Measurements from ENCODE around the gene DLD. TPM values are rescaled to one million over a fixed set of nuclear protein-coding genes. Genes with fewer than 3 reads are reported as not detected.

Gene DLD
- total and polyA plus RNA-seq, 2 of the 13 experiments (the other 11 are each of a cell fraction or from before 2014, with no cell fraction given), result 56.8 to 95.2 TPM

DNA sequence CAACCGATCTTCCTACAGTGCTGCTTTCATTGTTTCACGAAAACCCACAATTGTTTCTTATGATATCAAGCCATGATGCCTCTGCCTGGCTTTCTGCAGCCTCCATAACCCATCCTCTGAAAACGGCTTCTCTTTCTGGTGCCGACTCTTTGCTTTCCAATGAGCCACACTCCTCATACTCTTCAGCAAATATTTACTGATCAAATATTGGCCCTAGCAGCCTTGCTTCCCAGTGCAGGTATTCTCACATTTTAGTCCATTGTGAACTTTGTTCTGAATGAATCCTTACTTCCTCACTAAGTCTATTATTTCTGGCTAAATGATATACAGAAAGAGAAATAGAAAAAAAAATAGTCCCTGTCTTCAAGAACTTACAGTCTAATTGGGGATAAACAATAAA is 76.4 kb downstream of the DLD start (continued):
- TF ChIP-seq ZBTB38 (CRISPR knock-in tag; IDR thresholded peaks at IDR 0.05), result no peak
- no peak for TF ChIP-seq ZNF562 (CRISPR knock-in tag; IDR thresholded peaks at IDR 0.05; ENCODE audit: borderline replicate concordance)
- TF ChIP-seq MIER2 (CRISPR knock-in tag; IDR thresholded peaks at IDR 0.05), result peak; percentile 42; the same call in 1 of the 2 replicates
- TF ChIP-seq NFYC (CRISPR knock-in tag; IDR thresholded peaks at IDR 0.05), result no peak
- no peak for TF ChIP-seq SATB2 (CRISPR knock-in tag; IDR thresholded peaks at IDR 0.05)
- TF ChIP-seq HOXD1 (CRISPR knock-in tag; IDR thresholded peaks at IDR 0.05), result 0 out of 2 replicates have a peak, but pooled peaks have one; percentile 57
- no peak for TF ChIP-seq ZNF616 (CRISPR knock-in tag; IDR thresholded peaks at IDR 0.05; ENCODE audit: low read depth)
- TF ChIP-seq, protein P1, sequence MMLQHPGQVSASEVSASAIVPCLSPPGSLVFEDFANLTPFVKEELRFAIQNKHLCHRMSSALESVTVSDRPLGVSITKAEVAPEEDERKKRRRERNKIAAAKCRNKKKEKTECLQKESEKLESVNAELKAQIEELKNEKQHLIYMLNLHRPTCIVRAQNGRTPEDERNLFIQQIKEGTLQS (CRISPR knock-in tag; IDR thresholded peaks at IDR 0.05), result peak; percentile 20; the same call in 1 of the 2 replicates
- TF ChIP-seq EED (CRISPR knock-in tag; IDR thresholded peaks at IDR 0.05), result no peak
- TF ChIP-seq ZNF572 (CRISPR knock-in tag; IDR thresholded peaks at IDR 0.05), result no peak
- no peak for TF ChIP-seq ZNF225 (CRISPR knock-in tag; IDR thresholded peaks at IDR 0.05)
- TF ChIP-seq ZNF484 (CRISPR knock-in tag; IDR thresholded peaks at IDR 0.05; ENCODE audit: borderline replicate concordance, low read depth), result no peak
- TF ChIP-seq ZNF569 (CRISPR knock-in tag; IDR thresholded peaks at IDR 0.05; ENCODE audit: borderline replicate concordance), result no peak
- no peak for TF ChIP-seq FOXK2 (IDR thresholded peaks at IDR 0.05)
- no peak for TF ChIP-seq HDAC6 (IDR thresholded peaks at IDR 0.05; ENCODE audit: low read depth, low read length)
- TF ChIP-seq KDM6A (CRISPR knock-in tag; IDR thresholded peaks at IDR 0.05; ENCODE audit: low read depth), result no peak
- TF ChIP-seq DMAP1 (CRISPR knock-in tag; IDR thresholded peaks at IDR 0.05), result no peak
- no peak for TF ChIP-seq THAP7 (CRISPR knock-in tag; IDR thresholded peaks at IDR 0.05)
- no peak for TF ChIP-seq CBFB (CRISPR knock-in tag; IDR thresholded peaks at IDR 0.05)
- TF ChIP-seq KLF12 (CRISPR knock-in tag; IDR thresholded peaks at IDR 0.05; ENCODE audit: borderline replicate concordance), result no peak
- no peak for TF ChIP-seq NFE2L2 (IDR thresholded peaks at IDR 0.05; ENCODE audit: low read length)
- TF ChIP-seq HOXA7 (CRISPR knock-in tag; IDR thresholded peaks at IDR 0.05), result no peak
- no peak for TF ChIP-seq MTERF4 (CRISPR knock-in tag; IDR thresholded peaks at IDR 0.05)
- TF ChIP-seq ZNF709 (CRISPR knock-in tag; IDR thresholded peaks at IDR 0.05), result peak; percentile 47; the same call in 1 of the 2 replicates
- 0 out of 2 replicates have a peak, but pooled peaks have one; percentile 27 for TF ChIP-seq BRCA1 (CRISPR knock-in tag; IDR thresholded peaks at IDR 0.05)
- no peak for TF ChIP-seq STAT5B (CRISPR knock-in tag; IDR thresholded peaks at IDR 0.05)
- TF ChIP-seq HDAC1 (CRISPR knock-in tag; IDR thresholded peaks at IDR 0.05), result peak; percentile 69; the same call in 1 of the 2 replicates
- 0 out of 2 replicates have a peak, but pooled peaks have one; percentile 18 for TF ChIP-seq SOX13 (IDR thresholded peaks at IDR 0.05)
- TF ChIP-seq SOX13 (CRISPR knock-in tag; conservative IDR thresholded peaks at IDR 0.05 in 1 of 2, IDR thresholded peaks at IDR 0.05 in 1 of 2), result peak in 1 of 2 experiments; percentile 93; a peak in 2 of 4 replicates
- TF ChIP-seq ZNF780A (CRISPR knock-in tag; IDR thresholded peaks at IDR 0.05), result no peak
- TF ChIP-seq ZNF879 (CRISPR knock-in tag; IDR thresholded peaks at IDR 0.05), result no peak
- TF ChIP-seq ZNF737 (CRISPR knock-in tag; IDR thresholded peaks at IDR 0.05; ENCODE audit: borderline replicate concordance), result no peak

All from HepG2 (cell line).